ENCODE measurements around the gene RUVBL1. TPM values are rescaled to one million over a fixed set of nuclear protein-coding genes. Genes with fewer than 3 reads are reported as not detected.

Gene RUVBL1
- total RNA-seq, 1 experiment from 2014 or later, result 135 TPM

GRCh38 chr3:128151758-128152274, 28.2 kb upstream of the RUVBL1 start:
- H3K27me3 ChIP-seq, result no peaks in the 10 kb centered on the region
- peaks cover 2% of the 10 kb centered on the region; the same call in 1 of the 2 replicates for H3K9me3 ChIP-seq (replicated peaks)
- H3K4me3 ChIP-seq, result no peak overlapping the region
- no peak for DNase-seq
- H3K27ac ChIP-seq, result no peak overlapping the region
- no peaks in the 10 kb centered on the region for H3K36me3 ChIP-seq
- H3K4me1 ChIP-seq, result no peaks in the 10 kb centered on the region

DNA sequence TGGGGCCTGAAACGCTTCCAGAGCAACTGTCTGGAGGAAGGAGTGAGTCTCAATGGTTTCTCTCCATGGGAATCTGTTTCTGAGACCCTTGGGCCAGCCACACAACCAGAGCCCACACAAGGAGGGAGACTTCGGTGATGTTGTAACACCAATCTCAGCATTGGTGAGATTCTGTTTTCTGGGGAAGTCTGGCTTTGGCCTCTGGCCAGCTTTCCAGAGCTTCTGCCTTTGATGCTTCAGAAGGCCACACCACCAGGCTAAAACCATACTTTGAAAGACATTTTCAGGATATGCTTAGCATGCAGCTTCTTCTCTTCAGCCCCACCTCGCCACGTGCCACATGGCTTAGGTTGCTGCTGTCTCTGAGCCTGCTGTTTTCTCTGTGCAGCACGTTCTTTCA, 26.0 kb upstream of the RUVBL1 start:
- Histone ChIP-seq H3K4me1 (no peaks in the 10 kb centered on the region), H3K27ac (no peak overlapping the region), H3K4me3 (no peak overlapping the region), H3K27me3 (no peaks in the 10 kb centered on the region), H3K36me3 (no peaks in the 10 kb centered on the region), H3K9me3 (replicated peaks) (peaks cover 2% of the 10 kb centered on the region; the same call in 1 of the 2 replicates)
- no peak for DNase-seq

DNA sequence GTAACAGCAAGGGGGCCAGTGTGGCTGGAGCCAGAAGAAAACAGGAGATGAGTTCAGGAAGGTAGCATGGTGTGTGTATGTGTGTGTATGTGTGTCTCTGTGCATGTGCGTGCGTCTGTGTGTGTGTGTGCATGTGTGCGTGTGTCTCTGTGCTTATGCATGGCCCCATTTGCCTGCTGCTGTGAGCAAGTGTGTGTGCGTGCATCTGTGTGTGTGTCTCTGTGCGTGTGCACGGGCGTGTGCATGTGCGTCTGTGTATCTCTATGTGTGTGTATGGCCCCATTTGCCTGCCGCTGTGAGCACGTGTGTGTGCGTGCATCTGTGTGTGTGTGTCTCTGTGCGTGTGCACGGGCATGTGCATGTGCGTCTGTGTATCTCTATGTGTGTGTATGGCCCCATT, 22.6 kb upstream of the RUVBL1 start:
- Histone ChIP-seq H3K27ac (no peak overlapping the region), H3K4me1 (no peaks in the 10 kb centered on the region), H3K9me3 (replicated peaks) (no peaks in the 10 kb centered on the region), H3K27me3 (no peaks in the 10 kb centered on the region), H3K4me3 (no peak overlapping the region), H3K36me3 (no peaks in the 10 kb centered on the region)
- no peak for DNase-seq

GRCh38 chr3:128145279-128145678, 21.7 kb upstream of the RUVBL1 start:
- H3K9me3 ChIP-seq (replicated peaks), result no peaks in the 10 kb centered on the region
- H3K27me3 ChIP-seq, result no peaks in the 10 kb centered on the region
- H3K4me3 ChIP-seq, result no peak overlapping the region
- H3K4me1 ChIP-seq, result no peaks in the 10 kb centered on the region
- no peak overlapping the region for H3K27ac ChIP-seq
- no peaks in the 10 kb centered on the region for H3K36me3 ChIP-seq
- DNase-seq, result no peak

DNA sequence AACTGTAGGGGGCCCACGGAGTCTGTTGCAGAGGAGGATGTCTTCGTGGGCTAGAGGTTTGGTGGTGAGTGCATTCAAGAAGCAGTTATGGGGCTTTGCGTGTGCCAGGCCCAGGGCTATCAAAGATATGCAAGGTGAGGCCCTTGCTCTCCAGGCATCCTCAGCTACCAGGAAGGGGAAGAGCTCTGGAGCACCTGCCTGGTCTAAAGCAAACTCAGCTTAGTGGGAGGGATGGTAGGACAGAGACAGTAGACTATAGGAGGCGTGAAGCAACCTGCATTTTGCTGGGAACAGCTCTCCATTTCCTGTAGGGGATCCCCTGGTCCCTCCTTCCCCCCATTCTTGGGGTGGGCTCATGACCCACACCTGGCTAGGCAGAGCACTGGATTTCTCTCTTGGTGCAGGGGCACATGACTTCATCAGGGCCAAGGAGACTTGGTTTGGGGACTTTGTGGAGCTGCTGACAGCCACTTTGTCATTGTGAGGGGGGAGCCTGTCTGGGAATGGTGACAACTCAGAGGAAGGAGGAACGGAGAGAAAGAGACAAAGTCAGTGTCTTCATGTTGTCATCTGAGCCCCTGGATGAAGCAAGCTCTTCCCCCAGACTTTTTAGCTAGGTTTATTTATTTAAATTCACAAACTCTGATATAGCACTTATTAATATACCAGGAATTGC, 21.0 kb upstream of the RUVBL1 start:
- H3K4me3 ChIP-seq, result no peak overlapping the region
- no peaks in the 10 kb centered on the region for H3K4me1 ChIP-seq
- H3K9me3 ChIP-seq (replicated peaks), result no peaks in the 10 kb centered on the region
- no peak overlapping the region for H3K27ac ChIP-seq
- no peak for DNase-seq
- H3K27me3 ChIP-seq, result no peaks in the 10 kb centered on the region
- no peaks in the 10 kb centered on the region for H3K36me3 ChIP-seq

- Histone ChIP-seq H3K27ac (no peak overlapping the region), H3K36me3 (no peaks in the 10 kb centered on the region), H3K27me3 (no peaks in the 10 kb centered on the region), H3K9me3 (replicated peaks) (no peaks in the 10 kb centered on the region), H3K4me3 (no peak overlapping the region), H3K4me1 (no peaks in the 10 kb centered on the region)
- DNase-seq, result no peak
These were observed 19.9 kb upstream of the RUVBL1 start for GRCh38 chr3:128143496-128143895.

- Histone ChIP-seq H3K9me3 (replicated peaks) (no peaks in the 10 kb centered on the region), H3K27me3 (no peaks in the 10 kb centered on the region), H3K27ac (no peak overlapping the region), H3K4me3 (no peak overlapping the region), H3K4me1 (peaks cover 4% of the 10 kb centered on the region; the same call in 1 of the 2 replicates), H3K36me3 (no peaks in the 10 kb centered on the region)
- DNase-seq, result peak; percentile 67 to 82
These were observed 9.8 kb upstream of the RUVBL1 start for GRCh38 chr3:128133273-128133883.

- no peaks in the 10 kb centered on the region for H3K27me3 ChIP-seq
- H3K4me3 ChIP-seq, result no peak overlapping the region
- DNase-seq, result no peak
- H3K4me1 ChIP-seq, result peaks cover 4% of the 10 kb centered on the region; the same call in 1 of the 2 replicates
- H3K36me3 ChIP-seq, result no peaks in the 10 kb centered on the region
- H3K27ac ChIP-seq, result no peak overlapping the region
- no peaks in the 10 kb centered on the region for H3K9me3 ChIP-seq (replicated peaks)
These were observed 8.5 kb upstream of the RUVBL1 start for GRCh38 chr3:128131897-128132646.

DNA sequence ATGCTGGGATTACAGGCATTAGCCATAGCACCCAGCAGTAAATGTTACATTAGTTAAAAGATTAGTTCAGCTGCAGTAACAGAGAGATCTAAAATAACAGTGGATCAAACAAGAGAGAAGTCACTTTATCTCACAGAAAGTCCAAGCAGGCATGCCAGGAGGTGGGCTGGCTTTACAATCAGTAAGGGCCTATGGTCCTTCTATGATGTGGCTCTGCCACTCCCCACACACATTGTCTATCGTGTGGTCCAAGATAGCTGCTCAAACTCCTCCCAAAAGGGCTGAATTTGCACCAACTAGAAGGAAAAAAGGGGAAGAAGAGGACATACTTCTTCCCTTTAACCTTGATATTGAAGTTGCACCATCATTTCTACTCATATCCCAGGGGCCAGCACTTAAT, 4.6 kb upstream of the RUVBL1 start:
- no peak for DNase-seq
- Histone ChIP-seq H3K36me3 (no peaks in the 10 kb centered on the region), H3K9me3 (replicated peaks) (no peaks in the 10 kb centered on the region), H3K27me3 (no peaks in the 10 kb centered on the region), H3K4me3 (no peak overlapping the region), H3K4me1 (peaks cover 8% of the 10 kb centered on the region; the same call in 1 of the 2 replicates), H3K27ac (no peak overlapping the region)

DNA sequence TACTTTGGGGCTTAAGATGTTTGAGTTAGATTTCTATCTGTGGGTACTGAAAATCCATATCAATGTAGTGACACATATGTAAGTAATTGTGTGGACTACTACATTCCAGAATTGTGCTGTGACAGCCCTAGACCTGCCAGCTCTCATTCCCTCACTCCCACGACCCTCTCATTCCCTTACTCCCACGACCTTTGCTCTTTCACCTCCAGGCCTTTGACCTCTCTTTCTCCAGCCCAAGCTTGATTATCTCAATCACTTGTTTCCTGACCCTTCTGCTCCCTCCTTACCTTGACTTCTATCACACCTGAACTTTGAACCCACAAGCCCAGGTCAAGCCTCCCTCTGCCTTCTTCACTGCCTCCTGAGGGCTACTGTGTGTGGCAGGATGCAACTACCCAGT, 3.6 kb upstream of the RUVBL1 start:
- Histone ChIP-seq H3K27ac (no peak overlapping the region), H3K9me3 (replicated peaks) (no peaks in the 10 kb centered on the region), H3K36me3 (no peaks in the 10 kb centered on the region), H3K4me1 (0 out of 2 replicates have a peak, but pooled peaks cover 8% of the 10 kb centered on the region), H3K27me3 (no peaks in the 10 kb centered on the region), H3K4me3 (no peak overlapping the region)
- DNase-seq, result no peak

DNA sequence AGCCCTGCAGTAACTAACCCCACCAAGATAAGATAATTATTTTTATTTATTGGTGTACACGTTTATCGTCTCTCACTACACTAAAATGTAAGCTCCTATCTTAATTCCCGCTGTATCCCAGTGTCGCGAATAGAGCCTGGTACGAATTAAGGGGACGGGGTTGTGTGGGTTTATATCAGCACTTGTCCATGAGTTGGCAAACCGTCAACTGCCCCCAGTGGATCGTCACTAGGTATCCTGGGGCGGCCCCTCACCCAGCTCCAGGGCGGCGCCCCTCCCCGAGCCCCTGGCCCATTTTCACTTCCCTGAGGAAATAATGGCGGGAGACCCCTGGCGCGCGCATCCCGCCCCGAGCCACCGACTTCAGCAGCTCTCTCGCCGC, 465 bp downstream of the RUVBL1 start:
- Histone ChIP-seq H3K27me3 (no peaks in the 10 kb centered on the region), H3K36me3 (no peaks in the 10 kb centered on the region), H3K4me3 (peak overlapping the region; percentile 78), H3K9me3 (replicated peaks) (no peaks in the 10 kb centered on the region), H3K27ac (peak overlapping the region; percentile 63), H3K4me1 (0 out of 2 replicates have a peak, but pooled peaks cover 8% of the 10 kb centered on the region)
- no peak for DNase-seq

DNA sequence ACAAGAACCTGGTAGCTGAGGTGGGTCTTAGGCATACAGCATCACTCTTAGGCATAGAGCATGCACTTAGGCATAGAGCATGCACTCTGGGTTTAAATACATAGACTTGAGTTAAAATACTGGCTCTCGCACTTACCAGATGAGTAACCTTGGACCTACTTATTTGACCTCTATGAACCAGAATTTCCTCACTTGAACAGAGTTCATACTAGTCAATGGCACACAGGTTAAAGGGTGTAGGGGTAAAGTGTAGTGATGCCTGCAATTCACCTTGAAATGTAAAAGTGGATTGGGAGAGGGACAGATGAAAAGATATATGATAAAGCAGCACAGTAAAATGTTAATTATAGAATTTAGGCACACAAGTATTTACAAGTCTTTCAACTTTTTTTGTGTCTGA, 1.6 kb downstream of the RUVBL1 start:
- no peak overlapping the region for H3K4me3 ChIP-seq
- no peak overlapping the region for H3K27ac ChIP-seq
- H3K9me3 ChIP-seq (replicated peaks), result no peaks in the 10 kb centered on the region
- 0 out of 2 replicates have a peak, but pooled peaks cover 8% of the 10 kb centered on the region for H3K4me1 ChIP-seq
- peaks cover 3% of the 10 kb centered on the region; the same call in 1 of the 2 replicates for H3K36me3 ChIP-seq
- DNase-seq, result no peak
- H3K27me3 ChIP-seq, result no peaks in the 10 kb centered on the region

- no peaks in the 10 kb centered on the region for H3K9me3 ChIP-seq (replicated peaks)
- H3K36me3 ChIP-seq, result peaks cover 32% of the 10 kb centered on the region
- DNase-seq, result no peak
- H3K4me3 ChIP-seq, result no peak overlapping the region
- H3K27ac ChIP-seq, result no peak overlapping the region
- no peaks in the 10 kb centered on the region; the same call in 1 of the 2 replicates for H3K4me1 ChIP-seq
- H3K27me3 ChIP-seq, result no peaks in the 10 kb centered on the region
These were observed 9.5 kb downstream of the RUVBL1 start for GRCh38 chr3:128113817-128114794.

GRCh38 chr3:128112357-128112968, 11.1 kb downstream of the RUVBL1 start:
- no peaks in the 10 kb centered on the region for H3K27me3 ChIP-seq

More at GRCh38 chr3:128112357-128112968, 11.1 kb downstream of the RUVBL1 start:
- H3K36me3 ChIP-seq, result peaks cover 34% of the 10 kb centered on the region
- H3K4me1 ChIP-seq, result no peaks in the 10 kb centered on the region; the same call in 1 of the 2 replicates
- DNase-seq, result peak in 1 of 2 experiments; percentile 26
- no peaks in the 10 kb centered on the region for H3K9me3 ChIP-seq (replicated peaks)
- no peak overlapping the region for H3K27ac ChIP-seq
- no peak overlapping the region for H3K4me3 ChIP-seq
